PFSK-1 (cell line): ENCODE measurements around the gene LMO7.

Experiments
- POLR2AphosphoS5 ChIP-seq: IDR thresholded peaks from 2 replicates; pipeline ENCODE4 v1.6.1; 2012; ENCODE audit warnings: low read depth, mild to moderate bottlenecking, control low read depth, low read length, moderate library complexity
- REST ChIP-seq, 2 experiments: IDR thresholded peaks; 2 replicates each; pipeline versions ENCODE4 v1.6.1 to v1.8.0; 2011 to 2012; ENCODE audit warnings: low read depth in 2 of 2, low read length in 2 of 2, control low read depth in 1 of 2, inconsistent platforms in 1 of 2, mild to moderate bottlenecking in 1 of 2, moderate library complexity in 1 of 2; ENCODE audit not compliant: insufficient read depth in 1 of 2

- TF ChIP-seq REST (IDR thresholded peaks at IDR 0.05; ENCODE audit: insufficient read depth in 1 of 2, low read depth in 2 of 2, low read length in 2 of 2) (no peak), POLR2AphosphoS5 (no peak)
Observed at GRCh38 chr13:75762955-75763354, 126.8 kb downstream of the LMO7 start.
